GM19455 (cell line): Measurements from ENCODE around the gene CLPTM1.
"Not testable (repeated sequence)": the region's sequence is repeated elsewhere in the genome, so short reads cannot be mapped to it uniquely, and the experiment has no call there.

Experiments
- ATAC-seq: cut with Tn5 transposase; IDR thresholded peaks from one replicate; pipeline ENCODE4 v1.9.1; 2021; ENCODE audit not compliant: unreplicated experiment

The CLPTM1 gene

DNA sequence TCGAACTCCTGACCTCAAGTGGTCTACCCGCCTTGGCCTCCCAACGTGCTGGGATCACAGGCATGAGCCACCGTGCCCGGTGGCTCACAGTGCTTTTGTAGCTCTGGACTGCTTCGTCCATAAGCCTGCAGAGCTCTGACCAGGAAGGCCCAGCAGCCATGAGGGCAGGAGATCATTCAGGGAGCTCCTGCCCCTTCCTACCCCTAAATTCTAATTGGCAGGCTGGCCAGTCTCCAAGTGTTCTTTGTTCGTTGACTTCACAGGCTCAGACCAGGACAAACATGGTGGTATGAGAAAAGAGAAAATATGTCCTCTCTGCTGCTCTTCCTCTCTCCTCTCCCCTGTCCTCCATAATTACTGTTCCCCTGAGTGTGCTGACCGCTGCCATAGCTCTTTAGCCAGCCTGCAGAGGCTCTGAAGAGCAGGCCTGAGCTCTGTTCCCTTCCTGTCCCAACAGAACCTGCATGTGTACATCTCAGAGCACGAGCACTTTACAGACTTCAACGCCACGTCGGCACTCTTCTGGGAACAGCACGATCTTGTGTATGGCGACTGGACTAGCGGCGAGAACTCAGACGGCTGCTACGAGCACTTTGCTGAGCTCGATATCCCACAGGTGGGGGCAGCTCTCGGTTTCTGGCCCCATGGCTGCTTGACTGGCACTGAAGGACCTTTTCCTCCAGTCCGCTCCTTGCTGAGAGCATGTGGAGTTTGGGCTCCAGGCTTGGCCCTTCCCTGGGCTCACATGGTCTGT, 19.0 kb downstream of the CLPTM1 start:
- no peak for ATAC-seq

DNA sequence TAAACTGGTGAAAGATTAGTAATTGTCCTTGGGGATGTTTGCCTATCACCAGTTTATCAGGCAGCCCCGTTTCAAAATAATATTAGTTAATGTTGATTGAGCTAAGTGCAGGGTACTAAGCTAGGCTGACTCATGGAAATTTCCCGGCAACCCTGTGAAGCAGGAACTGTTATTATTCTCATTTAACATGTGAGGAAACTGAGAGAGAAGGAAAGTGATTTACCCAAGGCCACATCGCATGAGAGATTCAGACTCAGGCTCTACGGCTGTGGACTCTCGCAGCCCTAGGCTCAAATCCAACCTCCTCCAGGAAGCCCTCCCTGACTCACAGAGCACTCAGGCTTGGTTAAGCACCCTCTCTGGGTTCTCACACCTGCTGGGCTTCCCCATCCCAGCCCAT, 19.7 kb downstream of the CLPTM1 start:
- no peak for ATAC-seq

DNA sequence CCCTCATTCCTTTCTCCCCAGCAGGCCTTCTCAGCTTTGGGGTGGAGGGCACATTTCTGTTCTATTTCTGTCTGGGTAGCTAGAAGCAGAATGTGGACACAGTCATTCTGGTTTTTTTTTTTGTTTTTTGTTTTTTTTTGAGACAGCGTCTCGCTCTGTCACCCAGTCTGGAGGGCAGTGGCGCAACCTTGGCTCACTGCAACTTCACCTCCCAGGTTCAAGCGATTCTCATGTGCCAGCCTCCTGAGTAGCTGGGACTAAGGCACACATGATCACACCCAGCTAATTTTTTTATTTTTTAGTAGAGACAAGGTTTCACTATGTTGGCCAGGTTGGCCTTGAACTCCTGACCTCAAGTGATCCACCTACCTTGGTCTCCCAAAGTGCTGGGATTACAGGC, 20.3 kb downstream of the CLPTM1 start:
- no peak for ATAC-seq

DNA sequence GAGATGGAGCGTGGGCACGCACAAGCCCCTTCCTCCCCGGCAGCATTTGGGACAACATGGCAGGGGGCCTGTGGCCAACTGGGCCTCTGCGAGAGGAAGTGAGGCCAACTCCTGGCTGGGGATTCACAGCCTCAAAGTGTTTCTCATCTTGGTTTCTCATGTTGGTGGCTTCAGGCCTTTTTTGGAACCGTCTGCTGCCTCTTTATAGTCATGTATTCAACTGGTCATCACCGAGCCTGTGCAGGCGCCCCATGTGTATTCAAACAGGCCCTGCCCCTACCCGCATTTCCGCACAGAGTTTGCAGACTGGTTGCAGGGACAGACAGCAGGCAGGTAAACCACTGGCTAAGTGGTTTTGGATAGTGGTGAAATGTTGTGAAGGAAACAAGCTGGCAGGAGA, 28.8 kb downstream of the CLPTM1 start:
- no peak for ATAC-seq

DNA sequence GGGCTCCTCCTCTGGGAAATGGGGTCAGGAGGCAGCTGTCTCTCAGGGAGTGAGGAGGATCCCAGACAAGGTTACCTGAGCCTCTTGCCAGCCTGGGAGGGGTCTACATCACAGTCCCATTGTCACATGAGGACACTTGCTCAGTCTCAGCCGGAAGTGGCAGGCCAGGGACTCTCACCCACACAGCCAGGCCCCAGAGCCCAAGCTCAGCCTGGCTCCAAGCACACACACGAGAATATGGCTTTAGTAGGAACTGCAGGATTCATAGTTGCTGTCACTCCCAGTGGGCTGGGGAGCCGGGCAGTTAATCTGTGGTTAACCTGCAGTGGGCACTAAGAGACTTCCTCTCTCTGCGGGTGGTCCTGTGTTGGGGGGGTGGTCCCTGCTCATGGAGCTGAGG, 30.3 kb downstream of the CLPTM1 start:
- no peak for ATAC-seq

DNA sequence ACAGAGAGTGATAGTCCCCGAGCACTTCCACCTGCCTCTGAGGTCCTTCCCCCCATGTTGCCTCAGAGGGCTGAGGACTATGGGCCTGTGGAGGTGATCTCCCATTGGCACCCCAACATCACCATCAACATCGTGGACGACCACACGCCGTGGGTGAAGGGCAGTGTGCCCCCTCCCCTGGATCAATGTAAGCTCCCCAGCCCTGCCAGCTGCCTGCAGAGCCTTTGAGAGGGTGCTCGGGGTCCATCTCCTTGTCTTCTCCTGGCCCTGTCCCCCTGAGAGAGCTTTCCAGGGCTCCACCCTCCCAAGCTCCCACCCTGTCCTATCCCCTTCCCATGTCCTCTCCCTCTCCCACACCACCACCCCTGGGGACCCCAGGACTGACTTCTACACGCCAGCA, 31.2 kb downstream of the CLPTM1 start:
- ATAC-seq, result no peak

DNA sequence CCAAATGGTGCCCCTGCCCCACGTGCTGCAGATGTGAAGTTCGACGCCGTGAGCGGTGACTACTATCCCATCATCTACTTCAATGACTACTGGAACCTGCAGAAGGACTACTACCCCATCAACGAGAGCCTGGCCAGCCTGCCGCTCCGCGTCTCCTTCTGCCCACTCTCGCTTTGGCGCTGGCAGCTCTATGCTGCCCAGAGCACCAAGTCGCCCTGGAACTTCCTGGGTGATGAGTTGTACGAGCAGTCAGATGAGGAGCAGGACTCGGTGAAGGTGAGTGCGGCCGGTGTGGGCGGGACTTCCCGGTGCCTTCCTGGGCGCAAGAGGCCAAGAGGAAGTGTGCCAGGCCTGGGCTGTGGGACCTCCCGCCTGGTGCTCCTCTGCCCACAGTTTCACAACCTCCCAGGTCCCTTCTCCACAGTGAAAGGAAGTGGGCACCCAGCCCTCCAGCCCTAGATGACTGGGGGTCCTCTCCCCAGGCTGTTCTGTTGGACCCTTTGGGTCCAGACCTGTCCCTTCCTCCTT, 32.0 kb downstream of the CLPTM1 start:
- no peak for ATAC-seq

DNA sequence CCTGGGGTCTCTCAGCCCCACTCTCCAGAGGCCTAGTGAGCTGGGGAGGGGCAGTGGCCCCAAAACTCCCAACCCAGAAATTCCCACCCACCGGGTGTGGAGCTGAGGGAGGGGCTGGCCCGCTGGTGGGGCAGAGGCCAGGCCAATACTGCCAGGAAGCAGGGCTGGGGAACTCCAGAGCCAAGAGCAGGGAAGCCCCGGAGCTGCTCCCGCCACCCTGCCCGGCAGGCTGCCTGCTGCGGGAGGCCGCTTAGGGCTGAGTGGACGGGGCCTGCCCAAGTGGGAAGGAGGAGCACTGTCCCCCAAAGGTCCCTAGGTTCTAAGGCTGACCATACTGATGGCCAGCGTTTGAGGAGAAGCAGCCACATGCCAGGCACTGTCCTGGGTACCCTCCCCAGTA, 33.1 kb downstream of the CLPTM1 start:
- no peak for ATAC-seq

DNA sequence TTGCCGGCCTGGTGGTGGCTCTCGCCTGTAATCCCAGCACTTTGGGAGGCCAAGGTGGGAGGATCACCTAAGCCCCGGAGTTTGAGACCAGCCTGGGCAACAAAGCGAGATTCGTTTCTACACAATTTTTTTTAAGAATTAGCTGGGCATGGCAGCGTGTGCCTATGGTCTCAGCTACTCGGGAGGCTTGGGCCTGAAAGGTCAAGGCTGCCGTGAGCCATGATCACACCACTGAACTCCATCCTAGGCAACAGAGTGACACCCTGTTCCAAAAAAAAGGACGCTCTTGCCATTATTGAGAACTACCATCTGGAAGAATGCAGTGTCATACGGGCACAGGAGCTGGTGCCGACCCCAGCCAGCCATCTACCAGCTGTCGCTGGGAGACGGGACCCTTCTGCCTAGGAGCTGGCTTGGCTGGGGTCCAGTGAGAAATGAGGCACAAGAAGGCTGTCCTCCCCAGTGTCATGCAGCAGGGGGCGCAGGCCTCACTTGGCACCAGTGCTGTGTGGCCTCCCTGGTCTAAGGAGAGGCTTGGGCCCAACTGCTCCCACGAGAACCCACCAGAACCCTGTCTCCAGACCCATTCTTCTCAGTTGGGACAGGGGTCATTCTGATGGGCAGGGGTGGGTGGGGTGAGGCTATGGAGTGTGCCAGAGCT, 33.8 kb downstream of the CLPTM1 start:
- ATAC-seq, result no peak

DNA sequence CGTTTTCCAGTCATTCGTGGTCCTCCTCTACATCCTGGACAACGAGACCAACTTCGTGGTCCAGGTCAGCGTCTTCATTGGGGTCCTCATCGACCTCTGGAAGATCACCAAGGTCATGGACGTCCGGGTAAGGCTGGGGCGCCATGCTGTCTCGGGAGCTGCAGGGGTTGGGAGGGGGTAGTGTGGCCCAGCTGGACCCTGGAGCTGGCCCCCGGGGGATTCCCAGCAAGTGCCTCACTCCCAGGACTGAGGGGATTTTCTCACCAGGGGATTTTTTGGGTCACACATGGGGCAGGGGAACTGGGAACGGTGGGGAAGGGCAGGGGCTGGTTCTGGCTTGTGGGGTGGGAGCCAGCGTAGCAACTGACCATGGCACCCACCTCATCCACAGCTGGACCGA, 35.3 kb downstream of the CLPTM1 start:
- no peak for ATAC-seq

DNA sequence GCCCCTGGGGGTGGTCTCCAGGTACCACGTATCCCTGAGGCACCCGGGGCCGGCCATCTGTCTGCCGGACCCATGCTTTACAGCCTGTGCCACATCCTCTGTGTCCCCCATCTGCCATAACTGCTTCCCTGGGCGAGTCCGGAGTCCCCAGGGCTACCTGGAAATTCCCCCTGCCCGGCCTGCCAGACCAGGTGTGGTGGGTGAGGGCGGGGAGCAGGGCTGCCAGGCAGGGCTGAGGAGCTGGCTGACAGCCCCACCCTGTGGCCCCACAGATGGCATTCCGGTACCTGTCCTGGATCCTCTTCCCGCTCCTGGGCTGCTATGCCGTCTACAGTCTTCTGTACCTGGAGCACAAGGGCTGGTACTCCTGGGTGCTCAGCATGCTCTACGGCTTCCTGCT, 35.8 kb downstream of the CLPTM1 start:
- no peak for ATAC-seq

DNA sequence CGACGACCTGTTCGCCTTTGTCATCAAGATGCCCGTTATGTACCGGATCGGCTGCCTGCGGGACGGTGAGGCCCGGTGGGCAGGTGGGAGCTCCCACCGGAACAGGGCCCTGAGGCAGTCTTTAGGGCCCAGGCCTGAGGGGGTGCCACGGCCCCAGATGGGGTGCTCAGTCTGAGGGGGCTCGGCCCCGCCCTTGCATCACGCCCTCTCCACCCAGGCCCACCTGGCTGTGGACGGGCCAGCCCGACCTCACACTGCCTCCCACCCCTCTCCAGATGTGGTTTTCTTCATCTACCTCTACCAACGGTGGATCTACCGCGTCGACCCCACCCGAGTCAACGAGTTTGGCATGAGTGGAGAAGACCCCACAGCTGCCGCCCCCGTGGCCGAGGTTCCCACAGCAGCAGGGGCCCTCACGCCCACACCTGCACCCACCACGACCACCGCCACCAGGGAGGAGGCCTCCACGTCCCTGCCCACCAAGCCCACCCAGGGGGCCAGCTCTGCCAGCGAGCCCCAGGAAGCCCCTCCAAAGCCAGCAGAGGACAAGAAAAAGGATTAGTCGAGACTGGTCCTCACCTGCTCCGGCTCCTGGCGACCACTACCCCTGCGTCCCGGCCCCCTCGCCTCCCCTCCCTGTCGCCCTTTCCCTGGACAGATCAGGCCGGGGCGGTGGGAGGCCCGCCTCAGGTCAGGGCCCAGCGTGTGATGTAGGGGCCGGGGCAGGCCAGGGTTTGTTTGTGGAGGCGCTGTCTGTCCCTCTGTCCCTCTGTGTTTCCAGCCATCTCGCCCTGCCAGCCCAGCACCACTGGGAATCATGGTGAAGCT, 37.4 kb downstream of the CLPTM1 start:
- ATAC-seq, result no peak

DNA sequence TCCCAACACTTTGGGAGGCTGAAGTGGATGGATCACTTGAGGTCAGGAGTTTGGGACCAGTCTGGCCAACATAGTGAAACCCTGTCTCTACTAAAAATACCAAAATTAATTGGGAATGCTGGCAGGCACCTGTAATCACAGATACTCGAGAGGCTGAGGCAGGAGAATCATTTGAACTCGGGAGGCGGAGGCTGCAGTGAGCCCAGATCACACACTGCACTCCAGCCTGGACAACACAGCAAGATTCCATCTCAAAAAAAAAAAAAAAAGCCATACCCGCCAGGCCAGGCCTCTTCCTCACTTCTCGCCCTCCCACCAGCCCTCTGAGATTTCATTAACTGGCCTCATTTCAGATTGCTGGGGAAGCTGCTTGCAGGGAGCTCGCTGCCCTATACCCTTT, 38.3 kb downstream of the CLPTM1 start:
- no peak for ATAC-seq

DNA sequence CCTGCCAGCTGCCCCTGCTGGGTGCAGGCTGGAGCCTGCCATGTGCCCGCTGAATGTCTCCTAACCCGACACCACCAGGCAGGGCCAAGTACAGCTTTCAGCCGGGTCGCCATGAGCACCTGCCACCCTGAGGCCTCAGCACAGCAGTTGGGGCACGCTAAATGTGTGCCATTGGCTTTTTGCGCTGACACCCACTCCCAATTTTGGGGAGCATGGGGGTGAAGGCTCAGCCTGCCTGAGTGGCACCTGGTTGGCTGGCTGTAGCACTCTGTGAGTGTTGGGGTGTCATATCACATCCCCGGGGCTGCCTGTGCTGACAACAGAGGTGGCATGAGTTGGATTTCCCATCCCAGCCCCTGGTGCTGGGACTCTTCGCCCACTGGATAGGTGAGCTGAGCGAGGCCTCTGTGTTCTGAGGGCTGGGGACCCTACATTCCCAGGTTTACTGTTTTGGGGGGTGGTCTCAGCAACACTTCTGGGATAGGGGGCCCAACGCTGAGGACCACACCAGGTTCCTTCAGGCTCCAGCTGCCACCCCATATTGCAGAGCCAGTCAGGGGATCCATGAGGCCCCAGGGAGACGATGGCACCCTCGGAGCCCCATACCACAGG, 38.9 kb downstream of the CLPTM1 start:
- ATAC-seq, result no peak

DNA sequence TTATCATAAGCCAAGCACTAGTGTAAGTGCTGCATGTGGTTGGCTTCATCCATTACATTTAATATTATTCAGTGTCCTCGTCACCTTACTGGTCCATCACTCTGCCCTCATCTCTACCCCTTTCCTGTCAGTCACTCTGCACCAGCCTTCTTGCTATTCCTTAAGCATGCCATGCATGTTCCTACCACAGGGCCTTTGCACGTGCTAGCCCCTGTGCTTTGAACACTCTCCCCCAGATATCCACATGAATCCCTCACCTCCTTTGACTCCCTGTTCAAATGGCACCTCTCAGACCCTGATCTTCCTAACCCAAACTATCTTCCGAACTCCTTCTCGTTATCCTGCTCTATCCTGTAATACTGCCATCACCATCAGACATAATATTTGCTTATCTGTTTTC, 42.8 kb downstream of the CLPTM1 start:
- no peak for ATAC-seq

DNA sequence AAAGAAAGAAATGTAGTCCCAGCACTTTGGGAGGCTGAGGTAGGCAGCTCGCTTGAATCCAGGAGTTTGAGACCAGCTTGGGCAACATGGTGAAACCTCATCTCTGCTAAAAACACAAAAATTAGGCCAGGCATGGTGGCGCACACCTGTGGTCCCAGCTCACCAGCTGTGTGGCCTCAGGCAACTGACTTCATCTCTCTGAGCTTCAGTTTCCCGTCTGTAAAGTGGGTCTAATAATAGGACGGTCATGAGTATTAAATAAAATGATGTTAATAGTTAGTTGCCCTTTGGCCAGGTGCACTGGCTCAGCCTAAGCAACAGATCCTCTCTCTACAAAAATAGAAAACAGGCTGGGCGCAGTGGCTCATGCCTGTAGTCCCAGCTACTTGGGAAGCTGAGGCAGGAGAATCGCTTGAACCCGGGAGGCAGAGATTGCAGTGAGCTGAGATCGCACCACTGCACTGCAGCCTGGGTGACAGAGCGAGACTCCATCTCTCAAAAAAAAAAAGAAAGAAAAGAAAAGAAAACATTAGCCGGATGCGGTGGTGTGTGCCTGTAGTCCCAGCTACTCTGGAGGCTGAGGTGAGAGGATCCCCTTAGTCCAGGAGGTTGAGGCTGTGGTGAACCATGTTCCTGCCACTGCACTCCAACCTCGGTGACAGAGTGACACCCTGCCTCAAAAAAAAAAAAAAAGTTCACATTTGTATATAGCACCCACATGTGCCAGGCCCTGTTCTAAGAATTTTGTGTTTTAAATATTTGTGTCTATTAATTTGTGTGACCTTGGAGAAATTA, 44.1 kb downstream of the CLPTM1 start:
- not testable (repeated sequence) for ATAC-seq

DNA sequence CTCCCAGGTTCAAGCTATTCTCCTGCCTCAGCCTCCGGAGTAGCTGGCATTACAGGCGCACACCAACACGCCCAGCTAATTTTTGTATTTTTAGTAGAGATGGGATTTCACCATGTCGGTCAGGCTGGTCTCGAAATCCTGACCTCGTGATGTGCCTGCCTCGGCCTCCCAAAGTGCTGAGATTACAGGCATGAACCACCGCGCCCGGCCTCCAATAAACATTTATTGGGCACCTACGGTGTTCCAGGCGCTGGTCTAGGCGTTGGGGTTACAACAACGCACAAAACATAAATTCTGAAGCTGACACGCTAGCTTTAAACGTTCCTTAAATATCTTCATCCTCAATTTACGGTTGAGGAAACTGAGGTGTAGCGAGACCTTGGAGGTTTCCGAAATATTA, 45.5 kb downstream of the CLPTM1 start:
- not testable (repeated sequence) for ATAC-seq

DNA sequence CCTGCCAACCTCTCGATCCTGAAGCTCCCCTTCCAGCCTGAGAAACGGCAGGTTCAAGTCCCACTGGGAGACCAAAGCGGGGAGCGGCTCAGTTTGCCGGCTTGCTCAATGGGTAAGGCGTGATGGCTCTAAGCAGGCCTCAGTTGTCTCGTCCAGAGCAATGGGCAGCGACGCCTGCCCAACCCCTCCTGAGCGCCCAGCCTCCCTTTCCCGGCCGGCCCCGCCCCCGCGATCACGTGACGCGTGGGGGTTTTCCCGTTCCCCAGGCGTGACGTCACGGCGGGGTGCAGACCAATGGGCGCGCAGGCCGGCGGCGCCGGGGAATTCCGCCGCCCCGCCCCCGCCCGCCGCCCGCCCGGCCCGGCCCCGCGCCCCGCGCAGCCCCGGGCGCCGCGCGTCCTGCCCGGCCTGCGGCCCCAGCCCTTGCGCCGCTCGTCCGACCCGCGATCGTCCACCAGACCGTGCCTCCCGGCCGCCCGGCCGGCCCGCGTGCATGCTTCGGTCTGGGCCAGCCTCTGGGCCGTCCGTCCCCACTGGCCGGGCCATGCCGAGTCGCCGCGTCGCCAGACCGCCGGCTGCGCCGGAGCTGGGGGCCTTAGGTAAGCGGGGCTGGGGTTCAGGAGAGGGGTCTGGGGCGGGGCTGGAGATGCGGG, 46.0 kb downstream of the CLPTM1 start, which contains the start of gene RELB:
TSS of gene RELB (plus strand) at position 378 of the 653 bp plus-strand sequence. CDS start at position 494, 116 bp downstream.
- peak; percentile 45 for ATAC-seq

DNA sequence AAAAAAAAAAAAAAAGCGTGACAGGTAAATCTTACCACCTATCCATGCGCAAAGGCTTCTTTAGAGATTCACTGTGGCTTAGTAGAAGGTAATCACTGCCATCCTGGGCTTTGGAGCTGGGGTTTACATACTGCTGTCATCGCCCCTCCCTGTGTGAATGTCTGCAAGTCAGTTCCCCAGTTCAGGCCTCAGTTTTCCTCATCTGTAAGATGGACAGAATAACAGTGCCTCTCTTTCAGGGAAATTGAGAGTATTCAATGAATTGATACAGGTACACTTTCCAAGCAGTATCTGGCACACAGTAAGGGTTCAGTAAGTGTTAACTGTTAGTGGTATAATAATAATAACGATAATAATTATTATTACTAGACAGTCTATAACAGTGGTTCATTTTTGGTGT, 48.3 kb downstream of the CLPTM1 start:
- ATAC-seq, result no peak

DNA sequence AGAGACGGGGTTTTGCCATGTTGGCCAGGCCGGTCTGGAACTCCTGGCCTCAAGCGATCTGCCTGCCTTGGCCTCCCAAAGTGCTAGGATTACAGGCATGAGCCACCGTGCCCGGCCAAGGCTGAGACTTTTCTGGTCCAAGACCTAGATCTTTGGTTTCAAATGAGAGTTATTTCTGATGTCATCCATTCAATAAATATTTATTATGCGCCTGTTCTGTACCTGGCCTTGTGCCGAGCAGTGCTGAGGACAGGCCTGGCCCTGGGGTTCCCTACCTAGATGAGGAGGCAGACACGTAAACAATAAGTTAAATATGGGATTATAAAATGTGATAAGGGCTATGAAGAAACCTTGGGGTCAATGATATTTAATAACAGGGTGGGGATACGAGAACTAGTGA, 50.6 kb downstream of the CLPTM1 start:
- ATAC-seq, result no peak
